ENCODE measurements around the gene SH3RF1. TPM values are rescaled to one million over a fixed set of nuclear protein-coding genes. Genes with fewer than 3 reads are reported as not detected.

SH3RF1 gene
- total and polyA plus RNA-seq, 2 experiments from 2014 or later = 7.8 to 12.4 TPM

- no peak overlapping the region for H2AFZ ChIP-seq
- Mint-ChIP-seq H3K27ac (no peak overlapping the region), H3K9me3 (peaks cover 7% of the 10 kb centered on the region; the same call in 1 of the 3 replicates), H3K4me1 (no peaks in the 10 kb centered on the region), H3K27me3 (ENCODE audit: insufficient read depth, low read depth, poor library complexity) (no peaks in the 10 kb centered on the region), H3K4me3 (no peak overlapping the region), H3K36me3 (ENCODE audit: low read depth) (peaks cover 14% of the 10 kb centered on the region)
- no peak for ATAC-seq
- no peak overlapping the region for H3K27ac ChIP-seq (ENCODE audit: low read depth)
- H3K9me2 ChIP-seq (ENCODE audit: insufficient read depth) = no peaks in the 10 kb centered on the region
- TF ChIP-seq NANOG (IDR thresholded peaks at IDR 0.05; ENCODE audit: borderline replicate concordance) (no peak), EZH2phosphoT487 (IDR thresholded peaks at IDR 0.05; ENCODE audit: unreplicated experiment) (no peak), ZNF462 (CRISPR knock-in tag; IDR thresholded peaks at IDR 0.05) (no peak), CREB1 (CRISPR knock-in tag; IDR thresholded peaks at IDR 0.05; ENCODE audit: low read depth) (no peak), CTCF (conservative IDR thresholded peaks at IDR 0.05; ENCODE audit: low read depth in 2 of 2) (no peak), STAT1 (IDR thresholded peaks at IDR 0.05; ENCODE audit: unreplicated experiment) (no peak), POLR2AphosphoS5 (IDR thresholded peaks at IDR 0.05; ENCODE audit: low read depth) (no peak), JUNB (IDR thresholded peaks at IDR 0.05; ENCODE audit: unreplicated experiment) (no peak), ETS1 (IDR thresholded peaks at IDR 0.05) (no peak), EZH2 (IDR thresholded peaks at IDR 0.05; ENCODE audit: low read depth, unreplicated experiment) (no peak), ZNF114 (CRISPR knock-in tag; IDR thresholded peaks at IDR 0.05) (no peak), REST (IDR thresholded peaks at IDR 0.05; ENCODE audit: unreplicated experiment) (no peak), ZNF331 (CRISPR knock-in tag; IDR thresholded peaks at IDR 0.05; ENCODE audit: low read depth) (no peak)
- H4K20me1 ChIP-seq (replicated peaks; ENCODE audit: insufficient read depth) = no peaks in the 10 kb centered on the region
- no peak overlapping the region for H3K4me3 ChIP-seq
- H3K4me2 ChIP-seq = no peak overlapping the region
- H3K36me3 ChIP-seq (ENCODE audit: insufficient read depth) = peaks cover 1% of the 10 kb centered on the region; the same call in 1 of the 2 replicates
- H3K79me2 ChIP-seq (replicated peaks; ENCODE audit: insufficient read depth) = peaks cover 40% of the 10 kb centered on the region
- no peaks in the 10 kb centered on the region for H3F3A ChIP-seq (replicated peaks; ENCODE audit: low read depth)
- DNase-seq (ENCODE audit: low spot score) = no peak
- no peaks in the 10 kb centered on the region for H3K4me1 ChIP-seq (ENCODE audit: insufficient read depth)
- no peaks in the 10 kb centered on the region for H3K27me3 ChIP-seq (ENCODE audit: insufficient read depth)
Measured at GRCh38 chr4:169219440-169219839, 51.3 kb downstream of the SH3RF1 start.

All from GM23338 (cell line).